ENCODE data around the gene NKD2.

DNA sequence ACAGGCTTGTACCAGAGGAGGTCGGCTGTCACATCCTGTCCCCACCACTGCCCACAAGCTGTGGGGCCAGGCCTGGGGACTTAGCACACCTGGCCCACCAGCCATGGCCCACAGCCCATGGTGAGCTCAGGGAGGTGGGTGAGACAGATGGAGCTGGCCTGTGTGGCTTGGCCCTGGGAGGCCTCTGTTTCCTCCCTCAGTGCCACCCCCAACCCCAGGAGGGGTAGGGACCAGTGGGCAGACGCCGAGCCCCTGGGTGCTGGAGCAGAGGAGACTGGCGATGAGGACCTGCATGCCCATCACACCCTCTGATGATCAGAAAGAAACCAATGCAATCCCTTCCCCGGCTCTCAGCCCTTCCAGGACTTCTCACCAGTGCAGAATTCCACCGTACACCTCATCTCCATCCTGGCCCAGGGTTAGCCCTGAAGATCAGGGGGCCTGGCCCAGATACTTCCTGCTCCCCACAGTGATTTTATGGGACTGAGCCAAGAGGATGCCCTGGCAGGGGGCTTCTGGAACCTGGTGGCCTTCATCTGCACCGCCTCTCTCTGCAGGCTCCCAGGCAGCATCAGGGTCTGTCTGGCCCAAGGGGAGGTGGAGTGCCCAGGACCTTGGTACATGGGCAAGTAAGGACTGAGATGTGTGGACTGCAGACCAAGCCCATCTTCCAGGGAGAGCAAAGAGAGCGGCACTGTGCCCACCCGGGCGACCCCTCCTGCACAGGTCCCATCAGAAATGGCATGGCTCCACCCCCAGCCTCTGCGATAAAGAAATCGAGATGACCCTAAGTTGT is 16.9 kb upstream of the NKD2 start:
- TF ChIP-seq, protein P1, sequence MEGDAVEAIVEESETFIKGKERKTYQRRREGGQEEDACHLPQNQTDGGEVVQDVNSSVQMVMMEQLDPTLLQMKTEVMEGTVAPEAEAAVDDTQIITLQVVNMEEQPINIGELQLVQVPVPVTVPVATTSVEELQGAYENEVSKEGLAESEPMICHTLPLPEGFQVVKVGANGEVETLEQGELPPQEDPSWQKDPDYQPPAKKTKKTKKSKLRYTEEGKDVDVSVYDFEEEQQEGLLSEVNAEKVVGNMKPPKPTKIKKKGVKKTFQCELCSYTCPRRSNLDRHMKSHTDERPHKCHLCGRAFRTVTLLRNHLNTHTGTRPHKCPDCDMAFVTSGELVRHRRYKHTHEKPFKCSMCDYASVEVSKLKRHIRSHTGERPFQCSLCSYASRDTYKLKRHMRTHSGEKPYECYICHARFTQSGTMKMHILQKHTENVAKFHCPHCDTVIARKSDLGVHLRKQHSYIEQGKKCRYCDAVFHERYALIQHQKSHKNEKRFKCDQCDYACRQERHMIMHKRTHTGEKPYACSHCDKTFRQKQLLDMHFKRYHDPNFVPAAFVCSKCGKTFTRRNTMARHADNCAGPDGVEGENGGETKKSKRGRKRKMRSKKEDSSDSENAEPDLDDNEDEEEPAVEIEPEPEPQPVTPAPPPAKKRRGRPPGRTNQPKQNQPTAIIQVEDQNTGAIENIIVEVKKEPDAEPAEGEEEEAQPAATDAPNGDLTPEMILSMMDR (IDR thresholded peaks at IDR 0.05; ENCODE audit: low read length) = no peak
- no peak for TF ChIP-seq EZH2 (IDR thresholded peaks at IDR 0.05; ENCODE audit: borderline replicate concordance, low read length)

Data from OCI-LY1 (cell line).